HFF-Myc (cell line): ENCODE measurements around the gene SLC12A4.
"Not testable (repeated sequence)": the region's sequence is repeated elsewhere in the genome, so short reads cannot be mapped to it uniquely, and the experiment has no call there.

Experiments
- DNase-seq: peaks from one replicate; pipeline ENCODE4 v3.0.0-alpha.2; 2011; ENCODE audit warnings: low read depth; ENCODE audit errors: extremely low read depth
- H3K4me3 ChIP-seq: replicated peaks from 2 replicates; pipeline ENCODE4 v1.5.1; 2011; ENCODE audit warnings: low read depth, mild to moderate bottlenecking, control low read depth, low read length
- CTCF ChIP-seq: IDR thresholded peaks from 2 replicates; pipeline ENCODE4 v1.5.1; 2012; ENCODE audit warnings: mild to moderate bottlenecking, low read depth, low read length, control low read depth; ENCODE audit errors: missing control alignments

Gene SLC12A4

GRCh38 chr16:67975321-67976105 lies 7.1 kb upstream of the SLC12A4 start:
- no peak overlapping the region for H3K4me3 ChIP-seq
- no peak for TF ChIP-seq CTCF
- no peak for DNase-seq

GRCh38 chr16:67972285-67972684 lies 3.8 kb upstream of the SLC12A4 start:
- not testable (repeated sequence) for DNase-seq, H3K4me3 ChIP-seq

- DNase-seq: no peak
- TF ChIP-seq CTCF: no peak
- no peak overlapping the region for H3K4me3 ChIP-seq
Observed at GRCh38 chr16:67971111-67971510, 2.7 kb upstream of the SLC12A4 start.

- no peak for DNase-seq
Observed at GRCh38 chr16:67969254-67970039, 1.0 kb upstream of the SLC12A4 start.

GRCh38 chr16:67967958-67968399 lies 458 bp downstream of the SLC12A4 start:
- H3K4me3 ChIP-seq: peak overlapping the region; percentile 94
- TF ChIP-seq CTCF: no peak
- DNase-seq: no peak

More at GRCh38 chr16:67969254-67970039, 1.0 kb upstream of the SLC12A4 start:
- no peak for TF ChIP-seq CTCF
- peak overlapping the region; percentile 94 for H3K4me3 ChIP-seq

GRCh38 chr16:67967183-67967957 lies 1.1 kb downstream of the SLC12A4 start:
- H3K4me3 ChIP-seq: peak overlapping the region; percentile 94
- no peak for TF ChIP-seq CTCF
- DNase-seq: no peak
